Central memory CD4-positive, alpha-beta T cell (primary cell): ENCODE results near the gene CWF19L1.
A peak's percentile ranks its signal among the peaks of the same experiment; 100 is the strongest.

ENCODE experiments used
- DNase-seq: peaks from one replicate; pipeline ENCODE4 v3.0.0; 2022

The CWF19L1 gene

DNA sequence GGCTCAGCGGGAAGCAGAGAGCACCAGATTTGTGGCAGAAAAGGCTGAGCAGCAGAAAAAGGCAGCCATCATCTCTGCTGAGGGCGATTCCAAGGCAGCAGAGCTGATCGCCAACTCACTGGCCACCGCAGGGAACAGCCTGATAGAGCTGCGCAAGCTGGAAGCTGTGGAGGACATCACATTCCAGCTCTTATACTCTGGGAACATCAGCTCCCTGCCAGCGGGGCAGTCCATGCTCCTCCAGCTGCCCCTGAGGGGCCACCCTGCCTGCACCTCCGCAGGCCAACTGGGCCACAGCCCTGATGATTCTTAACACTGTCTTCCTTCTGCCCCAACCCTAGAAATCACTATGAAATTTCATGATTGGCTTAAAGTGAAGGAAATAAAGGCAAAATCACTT is 18.6 kb downstream of the CWF19L1 start:
- DNase-seq = no peak

DNA sequence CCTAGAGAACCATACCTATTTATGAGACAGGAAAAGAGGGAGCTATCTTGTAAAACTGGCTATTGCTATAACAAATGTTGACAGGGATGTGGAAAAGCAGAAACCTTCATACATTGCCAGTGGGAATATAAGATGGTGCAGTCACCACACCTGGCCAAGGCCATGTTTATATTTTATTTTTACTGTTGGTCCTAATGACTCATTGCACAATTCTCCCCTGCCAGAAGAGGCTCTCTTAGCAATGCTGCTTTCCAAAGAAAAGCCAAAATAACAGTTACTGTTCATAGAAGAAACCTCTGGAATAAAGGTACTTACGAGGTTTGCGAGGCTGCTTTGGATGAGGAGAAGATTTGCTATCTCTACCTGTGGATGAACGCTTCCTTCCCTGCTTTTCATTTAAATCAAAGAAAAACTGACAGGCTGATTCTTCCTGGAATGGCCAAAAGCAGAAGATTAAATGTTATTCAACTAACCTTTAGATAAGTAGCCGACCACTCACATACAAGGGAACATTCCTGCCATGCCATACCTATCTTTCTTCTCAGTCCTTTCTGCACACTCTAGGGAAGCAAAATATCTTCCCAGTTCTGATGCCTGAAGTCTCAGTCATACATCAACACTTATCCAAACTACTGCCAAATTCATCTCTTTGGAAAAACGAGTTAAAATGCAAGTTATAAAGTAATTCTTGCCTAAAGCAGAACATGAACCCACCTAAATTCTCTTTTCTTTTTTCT is 21.8 kb downstream of the CWF19L1 start:
- DNase-seq = no peak

DNA sequence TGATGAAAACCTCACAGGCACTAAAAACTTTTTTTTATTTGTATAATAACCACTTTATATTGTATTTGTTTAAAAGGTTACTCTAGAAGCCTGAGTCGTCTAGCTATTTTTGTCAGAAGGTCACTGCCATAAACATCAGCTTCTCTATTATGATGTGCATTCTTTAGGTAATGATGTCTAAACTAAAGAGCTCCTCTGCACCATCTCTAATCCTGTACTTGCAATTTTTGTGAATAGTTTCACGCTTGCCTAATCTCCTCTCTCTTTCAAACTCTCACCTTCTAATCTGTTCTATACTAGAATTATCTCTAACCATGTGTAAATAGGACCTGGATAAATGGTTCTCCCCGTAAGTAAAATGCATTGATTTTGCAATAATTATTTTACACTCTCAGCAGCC is 27.6 kb downstream of the CWF19L1 start:
- no peak for DNase-seq

DNA sequence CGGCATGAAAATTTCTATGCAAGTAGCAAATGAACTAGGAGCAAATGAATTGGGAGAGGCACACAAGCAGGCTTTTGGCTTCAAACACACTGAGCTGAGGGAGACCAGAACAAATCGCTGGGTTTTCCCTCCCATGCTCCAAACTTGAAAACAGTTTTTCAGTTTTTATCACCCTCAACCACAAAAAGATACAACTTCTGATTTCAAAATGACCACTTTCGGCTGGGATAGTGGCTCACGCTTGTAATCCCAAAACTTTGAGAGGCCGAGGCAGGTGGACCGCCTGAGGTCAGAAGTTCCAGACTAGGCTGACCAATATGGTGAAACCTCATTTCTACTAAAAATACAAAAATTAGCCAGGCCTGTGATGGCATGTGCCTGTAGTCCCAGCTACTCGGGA is 29.0 kb downstream of the CWF19L1 start:
- DNase-seq = no peak

DNA sequence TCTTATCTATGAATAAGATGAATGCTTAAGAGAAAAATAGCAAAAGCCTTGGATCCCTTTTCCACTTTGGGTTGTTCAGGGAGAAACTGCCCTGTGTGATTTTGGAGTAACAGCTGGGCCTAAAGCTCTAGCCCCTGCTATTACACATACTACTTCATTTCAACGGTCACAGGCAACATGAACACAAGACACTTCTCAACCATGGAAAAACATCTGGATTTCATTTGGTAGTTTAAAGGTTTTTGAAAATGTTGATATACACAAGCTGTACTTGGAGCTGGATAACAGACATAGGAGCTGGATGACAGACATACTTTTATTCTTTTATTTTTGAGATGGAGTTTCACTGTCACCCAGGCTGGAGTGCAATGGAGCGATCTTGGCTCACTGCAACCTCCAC is 35.3 kb downstream of the CWF19L1 start:
- no peak for DNase-seq

DNA sequence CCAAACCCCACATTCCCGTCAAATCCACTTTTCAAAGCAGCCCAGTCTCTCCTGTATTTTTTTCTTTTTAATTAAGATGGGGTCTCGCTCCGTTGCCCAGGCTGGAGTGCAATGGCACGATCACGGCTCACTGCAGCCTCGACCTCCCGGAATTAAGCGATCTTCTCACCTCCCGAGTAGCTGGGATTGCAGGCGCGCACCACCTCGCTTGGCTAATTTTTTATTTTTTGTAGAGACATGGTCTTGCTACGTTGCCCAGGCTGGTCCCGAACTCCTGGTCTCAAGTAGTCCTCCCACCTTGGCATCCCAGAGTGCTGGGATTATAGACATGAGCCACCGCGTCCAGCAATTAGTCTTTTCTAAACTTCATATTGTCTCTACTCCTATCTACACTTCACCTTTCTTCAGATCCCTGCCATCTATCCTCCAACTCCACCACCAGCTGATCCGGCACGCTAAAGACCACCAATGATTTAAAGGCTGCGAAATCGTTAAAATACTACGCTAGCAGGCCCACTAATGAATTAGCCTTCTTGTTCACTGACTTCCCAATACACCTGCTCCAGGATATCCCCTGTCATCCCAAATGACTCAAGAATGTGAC is 37.5 kb downstream of the CWF19L1 start:
- DNase-seq = no peak

DNA sequence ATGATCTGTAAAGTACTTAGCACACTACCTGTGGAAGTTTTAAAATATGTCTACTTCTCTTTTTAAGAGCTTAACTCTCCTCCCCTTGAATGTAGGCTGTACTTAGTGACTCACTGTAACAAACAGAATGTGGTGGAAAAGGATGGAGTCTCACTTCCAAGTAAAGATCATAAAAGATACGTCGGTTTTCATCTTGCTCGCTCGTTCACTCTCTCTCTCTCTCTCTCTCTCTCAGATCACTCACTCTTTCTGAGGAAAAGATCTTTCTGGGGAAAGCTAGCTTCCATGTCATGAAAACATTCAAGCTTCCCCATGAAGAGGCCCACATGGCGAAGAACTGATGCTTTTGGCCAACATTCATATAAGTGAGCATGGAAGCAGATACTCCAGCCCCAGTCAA is 43.6 kb downstream of the CWF19L1 start:
- no peak for DNase-seq

DNA sequence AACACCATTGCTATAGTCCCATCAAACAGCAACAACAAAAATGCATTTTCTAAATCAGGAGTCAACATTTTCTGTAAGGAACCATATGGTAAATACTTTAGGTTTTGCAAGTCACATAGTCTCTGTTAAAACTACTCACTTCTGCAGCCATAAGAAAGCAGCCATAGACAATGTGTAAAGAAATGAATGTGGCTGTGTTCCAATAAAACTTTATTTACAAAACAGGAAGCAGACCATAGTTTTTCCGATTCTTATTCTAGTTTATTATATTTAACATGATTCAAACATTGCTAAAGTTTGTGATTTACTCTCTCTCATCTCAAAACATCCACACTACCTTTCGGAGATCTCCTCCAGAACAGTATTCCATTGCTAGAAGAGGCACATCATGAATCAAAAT is 44.9 kb downstream of the CWF19L1 start:
- DNase-seq = no peak

DNA sequence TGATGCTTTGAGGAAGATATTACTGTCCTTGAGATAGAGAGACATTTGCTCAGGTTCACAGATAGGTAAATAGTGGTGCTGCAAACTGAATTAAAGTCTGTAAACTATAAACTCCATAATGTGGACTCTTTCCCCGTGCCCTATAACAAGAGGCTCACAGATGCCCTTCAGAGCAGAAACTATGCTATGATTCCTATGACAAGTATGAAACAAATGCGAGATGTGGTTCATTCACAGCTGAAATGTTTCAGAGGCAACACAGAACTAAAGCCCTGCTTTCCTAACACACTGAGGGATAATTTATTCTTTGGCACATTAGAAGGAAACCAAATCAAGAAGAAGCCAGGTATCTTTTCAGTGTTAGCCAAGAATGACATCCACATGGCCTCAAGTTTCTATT is 51.4 kb downstream of the CWF19L1 start:
- DNase-seq = no peak

DNA sequence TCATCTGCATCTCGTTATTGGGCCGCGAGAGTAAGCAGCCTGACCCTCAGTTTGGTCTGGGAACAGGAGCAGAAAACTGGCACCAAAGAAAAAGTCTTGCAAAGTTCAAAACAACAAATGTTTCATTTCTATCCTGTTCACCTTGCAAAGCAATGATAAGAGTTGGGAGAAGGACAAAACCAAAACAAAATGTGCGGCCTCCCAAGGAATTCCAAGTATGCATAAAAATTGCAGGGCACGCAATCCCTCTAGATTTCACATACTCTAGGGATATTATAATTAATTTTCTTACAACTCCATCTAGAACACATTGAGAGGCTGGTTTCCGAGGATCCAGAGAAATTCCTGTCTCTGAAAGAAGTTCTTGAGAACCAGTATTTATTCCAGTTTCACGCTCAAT is 58.1 kb downstream of the CWF19L1 start:
- DNase-seq = no peak

DNA sequence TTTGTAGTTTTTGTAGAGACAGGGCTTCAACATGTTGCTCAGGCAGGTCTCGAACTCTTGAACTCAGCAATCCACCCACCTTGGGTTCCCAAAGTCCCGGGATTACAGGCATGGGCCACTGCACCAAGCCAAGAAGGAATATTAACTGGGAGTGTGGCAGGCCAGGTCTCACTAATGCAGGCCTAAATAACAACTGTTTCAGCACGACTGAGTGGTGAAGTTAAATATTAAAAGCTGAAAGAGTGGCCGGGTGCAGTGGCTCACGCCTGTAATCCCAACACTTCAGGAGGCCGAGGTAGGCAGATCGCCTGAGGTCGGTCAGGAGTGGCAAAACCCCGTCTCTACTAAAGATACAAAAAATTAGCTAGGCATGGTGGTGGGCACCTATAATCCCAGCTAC is 59.2 kb downstream of the CWF19L1 start:
- no peak for DNase-seq

DNA sequence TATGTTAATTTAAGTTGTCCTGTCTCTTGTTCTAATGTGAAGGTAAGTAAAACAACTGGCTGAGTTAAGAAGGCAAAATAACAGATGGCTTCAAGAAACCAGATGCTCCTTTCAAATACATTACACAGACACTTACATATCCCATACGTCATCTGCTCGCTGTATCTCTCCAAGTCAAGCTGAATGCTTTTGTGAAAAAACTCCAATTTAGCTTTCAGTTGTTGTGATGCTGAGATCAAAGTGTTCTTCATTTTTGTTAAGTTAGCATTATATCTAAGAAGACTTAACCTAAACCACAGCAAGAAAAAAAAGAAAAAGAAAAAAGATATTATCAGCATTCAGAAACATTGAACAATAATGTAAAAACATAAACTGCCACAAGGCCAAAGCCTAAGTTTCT is 63.1 kb downstream of the CWF19L1 start:
- peak; percentile 40 for DNase-seq

DNA sequence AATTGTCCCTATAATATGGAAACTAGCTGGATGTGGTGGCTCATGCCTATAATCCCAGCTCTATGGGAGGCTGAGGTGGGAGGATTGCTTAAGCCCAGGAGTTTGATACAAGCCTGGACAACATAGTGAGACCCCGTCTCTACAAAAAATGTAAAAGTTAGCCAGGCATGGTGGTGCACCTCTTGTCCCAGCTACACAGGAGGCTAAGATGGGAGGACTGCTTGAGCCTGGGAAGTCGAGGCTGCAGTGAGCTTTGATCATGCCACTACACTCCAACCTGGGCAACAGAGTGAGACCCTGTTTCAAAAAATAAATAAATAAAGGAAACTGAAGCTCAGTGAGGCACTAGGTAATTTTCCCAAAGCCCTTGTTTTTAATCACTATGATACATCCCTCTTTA is 65.9 kb downstream of the CWF19L1 start:
- DNase-seq = no peak

DNA sequence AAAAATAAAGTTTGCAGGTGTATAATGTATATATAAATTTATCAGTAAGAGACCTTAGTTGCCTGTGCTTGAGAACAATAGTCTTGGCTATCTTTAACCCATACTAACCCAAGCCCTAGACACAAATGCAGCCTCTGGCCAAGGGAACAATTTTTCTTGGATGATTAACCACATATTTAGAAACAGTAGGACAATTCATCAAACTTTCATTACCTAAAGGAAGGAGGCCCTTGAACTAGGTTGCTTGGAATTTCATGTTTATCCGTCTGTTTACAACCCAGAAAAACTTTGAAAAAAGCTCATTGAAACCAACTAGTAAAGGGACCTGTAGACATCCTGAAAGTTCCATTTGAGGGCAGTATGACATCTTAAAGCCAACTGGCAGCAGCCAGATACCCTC is 72.7 kb downstream of the CWF19L1 start:
- no peak for DNase-seq

DNA sequence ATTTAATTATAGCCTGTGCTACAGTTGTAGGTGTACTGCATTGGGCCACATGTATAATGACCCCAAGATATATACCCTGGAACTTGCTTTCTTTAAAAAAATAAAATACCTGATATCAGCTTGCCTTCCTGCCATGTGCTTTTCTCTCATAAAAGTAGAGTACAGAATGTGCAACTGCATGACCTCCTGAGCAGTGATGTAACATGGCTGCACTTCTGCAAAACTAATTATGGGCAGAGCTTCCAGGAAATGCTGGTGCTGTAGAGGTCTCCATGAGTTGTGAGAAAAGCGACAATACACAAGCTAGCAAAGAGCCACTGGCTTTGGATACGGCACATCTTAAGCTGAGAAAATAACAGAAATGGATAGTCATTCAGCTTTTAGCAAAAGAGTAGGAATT is 75.1 kb downstream of the CWF19L1 start:
- DNase-seq = no peak

DNA sequence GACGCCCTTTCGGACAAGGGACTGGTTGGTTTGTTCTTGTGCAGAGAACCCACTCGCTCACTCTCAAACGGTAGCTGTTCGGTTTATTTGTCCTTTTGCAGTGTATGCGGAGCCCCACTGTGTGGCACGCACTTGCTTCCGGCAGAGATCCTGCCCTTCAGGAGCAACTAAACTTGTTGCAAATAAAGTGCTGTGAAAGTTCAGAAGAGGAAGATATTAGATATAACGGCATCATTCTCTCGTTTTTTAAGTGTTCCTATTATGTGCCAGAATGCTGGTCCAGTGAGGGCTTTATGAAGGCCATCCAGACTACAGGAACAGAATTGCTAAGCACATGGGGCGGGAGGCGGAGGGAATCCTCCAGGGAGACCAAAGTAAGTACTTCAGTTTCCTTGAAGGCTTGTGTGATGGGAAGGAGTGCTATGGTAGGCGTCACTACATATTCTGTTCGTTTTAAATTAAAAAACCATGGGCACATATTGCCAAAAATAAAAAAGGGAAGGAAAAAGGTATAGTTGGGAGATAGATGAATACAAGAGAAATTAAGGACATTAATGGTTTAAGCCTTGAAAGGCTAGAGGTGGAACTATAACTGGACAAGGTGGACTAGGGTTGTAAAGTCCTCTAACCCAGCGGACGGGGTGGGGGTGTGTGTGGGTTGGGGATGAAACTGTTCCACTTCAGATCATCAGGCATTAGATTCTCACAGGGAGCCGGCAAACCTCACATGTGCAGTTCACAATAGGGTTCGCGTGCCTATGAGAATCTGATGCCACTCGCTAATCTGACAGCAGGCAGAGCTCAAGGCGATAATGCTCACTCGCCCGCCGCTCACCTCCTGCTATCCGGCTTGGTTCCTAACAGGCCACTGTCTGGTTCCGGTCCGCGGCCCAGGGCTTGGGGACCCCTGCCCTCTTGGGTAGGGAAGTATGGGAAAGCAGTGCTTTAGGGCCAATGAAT is 80.9 kb downstream of the CWF19L1 start:
- DNase-seq = no peak

DNA sequence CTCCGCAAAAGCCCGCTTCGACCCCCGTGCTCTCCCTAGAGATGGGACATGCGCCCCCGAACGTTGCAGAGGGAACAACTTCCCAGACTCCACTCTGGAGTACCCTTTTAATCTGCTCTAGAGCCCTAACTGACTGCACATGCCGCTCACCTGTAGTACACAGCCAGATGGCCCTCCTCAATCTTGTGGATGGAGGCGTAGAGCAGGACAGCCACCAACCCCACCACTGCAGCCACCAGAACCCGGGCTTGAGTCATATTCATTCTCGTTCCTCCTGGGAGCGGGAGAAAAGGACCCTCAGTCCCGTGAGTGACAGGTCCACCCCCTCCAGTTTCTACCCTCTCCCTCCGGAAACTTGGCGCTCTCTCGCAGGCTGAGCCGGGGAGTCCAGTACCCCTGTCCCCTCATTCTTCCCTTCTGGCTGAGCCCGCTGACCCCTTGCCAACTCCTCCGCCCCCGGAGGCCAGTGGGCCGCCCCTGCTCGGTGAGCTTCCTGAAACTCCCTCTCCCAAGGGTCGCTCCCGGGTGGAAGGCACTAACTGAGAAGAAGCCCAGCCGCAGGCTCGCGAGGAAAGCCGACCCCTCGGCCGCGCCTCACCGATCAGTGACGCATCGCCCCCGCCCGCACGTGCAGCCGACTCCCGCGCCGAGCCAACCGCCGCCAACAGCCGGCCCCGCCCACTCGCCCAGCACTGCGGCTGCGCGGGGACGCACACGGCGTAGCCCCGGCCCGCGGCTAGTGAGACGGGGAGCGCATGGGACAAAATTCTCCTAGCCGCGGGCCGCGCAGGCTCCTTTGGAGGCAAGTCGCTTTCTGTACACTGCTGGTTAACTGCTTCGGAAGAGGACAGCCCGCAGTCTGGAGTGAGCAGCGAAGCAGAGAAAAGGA is 81.8 kb downstream of the CWF19L1 start, which contains the start of gene ERLIN1:
Gene ERLIN1, minus strand, starts transcription at position 666 of the 889 bp plus-strand sequence. Its CDS starts 403 bp downstream, at position 263.
- DNase-seq = peak; percentile 91

DNA sequence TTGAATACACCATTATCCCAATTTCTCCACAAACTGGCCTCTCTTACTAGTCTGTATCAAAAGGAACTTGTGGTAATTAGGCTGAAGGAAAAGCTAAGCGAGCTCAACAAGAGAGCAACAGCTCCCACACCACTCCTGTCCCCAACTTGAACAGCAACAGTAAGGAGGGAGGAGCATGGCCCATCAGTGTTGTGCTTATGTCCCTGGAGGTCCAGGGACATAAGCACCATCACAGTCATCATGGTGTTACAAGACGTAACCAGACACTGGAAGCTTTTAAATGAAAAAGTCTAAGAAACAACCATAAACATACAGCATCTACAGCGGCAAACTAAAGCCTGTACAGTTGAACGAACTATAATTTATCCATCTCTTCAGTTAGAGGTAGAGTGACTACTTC is 82.6 kb downstream of the CWF19L1 start:
- no peak for DNase-seq

DNA sequence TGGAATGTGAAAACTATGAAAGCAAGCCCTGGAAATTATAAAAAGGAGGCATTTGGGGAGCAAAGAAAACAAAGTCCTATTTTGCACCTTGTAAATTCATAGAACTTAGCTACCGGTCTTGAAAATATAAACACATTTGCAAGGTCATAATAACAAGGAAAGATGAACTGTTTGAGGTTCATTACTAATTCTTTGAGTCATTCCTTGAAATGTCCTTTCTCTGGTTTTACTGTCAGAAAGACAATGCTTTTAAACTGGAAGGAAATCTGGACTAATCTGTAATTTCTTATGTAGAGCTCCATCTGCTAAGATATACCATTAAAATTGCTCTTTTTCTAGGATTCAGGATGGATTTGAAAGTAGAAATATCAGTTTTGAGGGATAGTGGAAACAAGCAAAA is 83.0 kb downstream of the CWF19L1 start:
- no peak for DNase-seq

DNA sequence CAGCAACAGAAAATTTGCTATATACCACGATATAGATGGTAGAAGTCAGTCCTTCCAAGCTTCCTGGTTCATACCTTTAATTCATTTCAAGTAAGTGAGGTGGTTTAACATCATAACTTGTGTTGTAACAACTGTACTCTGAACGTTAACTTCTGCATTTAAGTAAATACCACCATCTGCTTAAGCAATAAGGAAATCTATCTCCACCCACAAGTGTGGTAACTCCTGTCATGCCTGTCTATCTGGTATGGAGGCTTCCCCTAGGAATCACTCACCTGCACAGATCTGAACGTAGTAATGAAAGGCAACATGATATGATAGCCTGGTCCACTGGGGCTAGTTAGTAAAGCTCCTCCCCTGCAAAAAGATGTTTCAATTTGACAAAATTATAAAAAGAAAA is 84.0 kb downstream of the CWF19L1 start:
- DNase-seq = no peak

DNA sequence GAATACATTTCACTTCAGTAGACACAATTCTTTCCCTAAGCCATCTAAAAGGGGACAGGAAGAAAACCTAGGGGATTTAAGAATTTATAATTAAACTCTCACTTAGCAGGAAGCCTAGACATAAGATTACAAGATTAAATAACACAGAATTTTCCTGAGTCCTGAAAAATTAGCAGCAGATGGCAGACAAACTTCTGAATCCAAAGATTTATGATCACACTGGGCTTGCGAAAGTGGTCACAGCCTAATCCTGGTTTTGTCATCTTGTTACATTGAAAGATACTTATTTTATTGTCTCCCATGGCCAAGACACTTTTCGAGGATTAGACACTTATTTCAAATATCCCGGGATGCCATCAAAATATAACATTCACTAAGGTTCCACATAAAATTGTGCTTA is 84.5 kb downstream of the CWF19L1 start:
- DNase-seq = no peak
